NB4 (cell line): ENCODE measurements around the gene BSPRY.

Source experiments
- DNase-seq: peaks from one replicate; pipeline ENCODE4 v3.0.0; 2010; ENCODE audit warnings: low read depth
- H3K4me3 ChIP-seq: one replicate; pipeline ENCODE4 v1.5.1; 2011; ENCODE audit warnings: mild to moderate bottlenecking, low read depth, low read length, moderate library complexity
- MYC ChIP-seq: IDR thresholded peaks from 2 replicates; pipeline ENCODE4 v1.6.1; 2011; ENCODE audit warnings: low read depth, low read length
- POLR2A ChIP-seq: IDR thresholded peaks from 2 replicates; pipeline ENCODE4 v1.6.1; 2011; ENCODE audit warnings: mild to moderate bottlenecking; ENCODE audit not compliant: insufficient read length; ENCODE audit errors: extremely low read depth
- TF ChIP-seq, protein P1 (sequence below): IDR thresholded peaks from 2 replicates; pipeline ENCODE4 v1.6.1; 2011; ENCODE audit warnings: low read depth, low read length
- TF ChIP-seq, protein P2 (sequence below): IDR thresholded peaks from one replicate; pipeline ENCODE4 v1.5.1; 2012; ENCODE audit warnings: low read depth, low read length

The BSPRY gene

DNA sequence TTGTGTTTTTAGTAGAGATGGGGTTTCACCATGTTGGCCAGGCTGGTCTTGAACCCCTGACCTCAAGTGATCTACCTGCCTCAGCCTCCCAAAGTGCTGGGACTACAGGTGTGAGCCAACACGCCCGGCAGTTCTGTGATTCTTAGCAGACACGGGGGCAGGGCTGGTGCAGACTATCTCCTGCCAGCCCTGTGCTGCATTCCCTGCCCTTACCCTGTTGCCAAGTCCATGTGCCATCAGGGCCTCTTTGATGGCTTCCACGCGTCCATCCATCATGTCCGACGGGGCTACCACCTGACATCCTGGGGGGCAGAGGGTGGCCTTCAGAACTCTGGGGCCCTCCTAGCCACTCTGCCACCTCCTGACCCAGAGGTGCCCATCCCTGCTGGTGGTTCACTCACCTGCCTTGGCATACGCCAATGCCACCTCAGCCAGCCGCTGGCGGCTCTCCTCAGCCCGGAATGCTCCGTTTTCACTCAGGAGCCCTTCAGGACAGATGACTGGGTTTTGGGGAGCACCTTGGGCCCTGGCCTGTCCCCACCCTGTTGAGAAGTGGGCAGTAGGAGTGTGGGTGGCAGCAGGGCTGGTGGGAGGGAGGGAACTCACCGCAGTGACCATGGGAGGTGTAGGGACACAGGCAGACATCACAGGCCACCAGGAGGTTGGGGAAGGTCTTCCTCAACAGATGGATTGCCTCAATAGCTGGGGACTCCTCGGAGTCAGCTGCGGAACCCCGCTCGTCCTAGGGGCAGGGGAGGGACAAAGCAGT, 41.0 kb downstream of the BSPRY start:
- no peak for DNase-seq
- TF ChIP-seq, protein P1, sequence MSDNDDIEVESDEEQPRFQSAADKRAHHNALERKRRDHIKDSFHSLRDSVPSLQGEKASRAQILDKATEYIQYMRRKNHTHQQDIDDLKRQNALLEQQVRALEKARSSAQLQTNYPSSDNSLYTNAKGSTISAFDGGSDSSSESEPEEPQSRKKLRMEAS: no peak
- no peak for TF ChIP-seq POLR2A
- TF ChIP-seq MYC: no peak
- TF ChIP-seq, protein P2, sequence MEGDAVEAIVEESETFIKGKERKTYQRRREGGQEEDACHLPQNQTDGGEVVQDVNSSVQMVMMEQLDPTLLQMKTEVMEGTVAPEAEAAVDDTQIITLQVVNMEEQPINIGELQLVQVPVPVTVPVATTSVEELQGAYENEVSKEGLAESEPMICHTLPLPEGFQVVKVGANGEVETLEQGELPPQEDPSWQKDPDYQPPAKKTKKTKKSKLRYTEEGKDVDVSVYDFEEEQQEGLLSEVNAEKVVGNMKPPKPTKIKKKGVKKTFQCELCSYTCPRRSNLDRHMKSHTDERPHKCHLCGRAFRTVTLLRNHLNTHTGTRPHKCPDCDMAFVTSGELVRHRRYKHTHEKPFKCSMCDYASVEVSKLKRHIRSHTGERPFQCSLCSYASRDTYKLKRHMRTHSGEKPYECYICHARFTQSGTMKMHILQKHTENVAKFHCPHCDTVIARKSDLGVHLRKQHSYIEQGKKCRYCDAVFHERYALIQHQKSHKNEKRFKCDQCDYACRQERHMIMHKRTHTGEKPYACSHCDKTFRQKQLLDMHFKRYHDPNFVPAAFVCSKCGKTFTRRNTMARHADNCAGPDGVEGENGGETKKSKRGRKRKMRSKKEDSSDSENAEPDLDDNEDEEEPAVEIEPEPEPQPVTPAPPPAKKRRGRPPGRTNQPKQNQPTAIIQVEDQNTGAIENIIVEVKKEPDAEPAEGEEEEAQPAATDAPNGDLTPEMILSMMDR: no peak
- no peak overlapping the region for H3K4me3 ChIP-seq

- DNase-seq: no peak
- H3K4me3 ChIP-seq: no peak overlapping the region
- TF ChIP-seq, protein P1: no peak
- TF ChIP-seq, protein P2: no peak
- TF ChIP-seq MYC (no peak), POLR2A (no peak)
These were observed 42.6 kb downstream of the BSPRY start for GRCh38 chr9:113391917-113392316.

DNA sequence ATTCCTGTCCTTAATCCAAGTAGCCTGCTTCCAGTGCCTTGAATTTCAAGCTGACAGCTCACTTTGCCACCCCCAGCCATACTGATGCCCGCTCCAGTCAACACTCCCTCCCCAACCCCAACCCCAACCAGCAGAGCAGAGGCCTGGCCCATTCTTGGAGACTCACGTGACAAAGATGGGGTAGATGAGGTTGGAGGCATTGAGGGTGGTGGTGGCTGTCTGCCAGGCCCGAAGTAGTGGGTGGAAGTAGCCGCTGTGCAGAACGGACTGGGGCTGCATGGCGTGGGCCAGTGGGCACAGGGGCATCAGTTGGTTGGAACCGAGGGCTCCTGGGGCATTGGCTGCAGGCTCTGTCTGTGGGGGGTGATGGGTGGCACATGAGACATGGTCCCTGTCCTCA, 43.9 kb downstream of the BSPRY start:
- H3K4me3 ChIP-seq: no peak overlapping the region
- DNase-seq: no peak
- TF ChIP-seq POLR2A: no peak
- TF ChIP-seq, protein P1: no peak
- TF ChIP-seq, protein P2: no peak
- no peak for TF ChIP-seq MYC

GRCh38 chr9:113395000-113395861, 45.9 kb downstream of the BSPRY start:
- no peak for DNase-seq
- TF ChIP-seq, protein P2: no peak
- no peak for TF ChIP-seq MYC
- TF ChIP-seq POLR2A: no peak
- TF ChIP-seq, protein P1: no peak

DNA sequence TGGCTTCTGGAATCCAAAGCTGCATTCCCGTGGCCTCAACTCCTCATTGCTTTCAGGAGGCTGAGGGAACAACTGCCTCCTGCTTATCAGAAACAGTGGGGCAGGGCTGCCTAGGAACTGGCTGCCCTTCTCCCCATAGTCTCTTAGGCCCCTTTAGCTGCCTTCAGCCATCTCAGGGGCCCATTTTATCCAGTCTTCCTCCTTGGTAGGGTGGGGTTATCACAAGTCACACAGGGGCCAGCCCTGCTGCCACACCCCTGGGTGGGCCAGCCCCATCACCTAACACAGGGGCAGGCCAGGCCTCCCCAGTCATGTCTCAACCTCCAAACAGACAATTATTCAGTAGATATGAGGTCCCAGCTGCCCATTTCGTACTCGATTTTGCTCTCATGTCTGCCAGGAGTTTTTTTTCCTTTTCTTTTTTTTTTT, 47.9 kb downstream of the BSPRY start:
- DNase-seq: no peak
- H3K4me3 ChIP-seq: no peak overlapping the region
- no peak for TF ChIP-seq POLR2A
- TF ChIP-seq, protein P2: no peak
- TF ChIP-seq, protein P1: no peak
- TF ChIP-seq MYC: no peak

More at GRCh38 chr9:113395000-113395861, 45.9 kb downstream of the BSPRY start:
- H3K4me3 ChIP-seq: no peak overlapping the region
